HepG2 (cell line): ENCODE measurements around the gene MAVS. TPM values are rescaled to one million over a fixed set of nuclear protein-coding genes. Genes with fewer than 3 reads are reported as not detected.

Source experiments
- ATF7 ChIP-seq, 2 experiments: fragments of 450-650 bp in 1 of 2; sonication (generic) in 1 of 2; formaldehyde crosslinking in 1 of 2; IDR thresholded peaks; 2 replicates each; pipeline versions ENCODE4 v1.4.0 to v1.6.1; 2016 to 2020; ENCODE audit warnings: antibody characterized with exemption in 1 of 2, mild to moderate bottlenecking in 1 of 2, missing genetic modification reagents in 1 of 2
- CCDC6 ChIP-seq: sonication (generic); formaldehyde crosslinking; IDR thresholded peaks from 2 replicates; pipeline ENCODE4 v1.8.1; 2022; ENCODE audit warnings: mild to moderate bottlenecking, missing genetic modification reagents, moderate library complexity
- HNF4G ChIP-seq, 2 experiments: sonication (generic) in 1 of 2; formaldehyde crosslinking in 1 of 2; IDR thresholded peaks; 2 replicates each; pipeline versions ENCODE4 v1.4.0 to v1.6.1; 2011 to 2020; ENCODE audit warnings: borderline replicate concordance in 2 of 2, low read depth in 2 of 2, mild to moderate bottlenecking in 2 of 2, low read length in 1 of 2, missing genetic modification reagents in 1 of 2, moderate library complexity in 1 of 2
- IKZF4 ChIP-seq: sonication (generic); formaldehyde crosslinking; IDR thresholded peaks from 2 replicates; pipeline ENCODE4 v1.5.1; 2020; ENCODE audit warnings: borderline replicate concordance, mild to moderate bottlenecking, low read depth, missing genetic modification reagents; ENCODE audit errors: not compliant biosample characterization
- KAT8 ChIP-seq: IDR thresholded peaks from 2 replicates; pipeline ENCODE4 v1.6.1; 2016; ENCODE audit warnings: missing genetic modification reagents, missing compliant biosample characterization
- NAIF1 ChIP-seq: sonication (generic); formaldehyde crosslinking; IDR thresholded peaks from 2 replicates; pipeline ENCODE4 v1.5.0; 2020; ENCODE audit warnings: mild to moderate bottlenecking, missing genetic modification reagents, borderline replicate concordance
- NFATC3 ChIP-seq: sonication (generic); formaldehyde crosslinking; IDR thresholded peaks from 2 replicates; pipeline ENCODE4 v1.5.1; 2020; ENCODE audit warnings: mild to moderate bottlenecking, missing genetic modification reagents
- NR3C1 ChIP-seq: sonication (generic); formaldehyde crosslinking; IDR thresholded peaks from 2 replicates; pipeline ENCODE4 v1.4.0; 2020; ENCODE audit warnings: missing genetic modification reagents
- POLR2AphosphoS2 ChIP-seq: IDR thresholded peaks from 2 replicates; pipeline ENCODE4 v1.6.1; 2011; ENCODE audit warnings: low read depth, low read length, improper control_type of control experiment
- SCMH1 ChIP-seq: sonication (generic); formaldehyde crosslinking; IDR thresholded peaks from 2 replicates; pipeline ENCODE4 v1.9.0; 2021; ENCODE audit warnings: missing genetic modification reagents, mild to moderate bottlenecking, borderline replicate concordance
- THAP11 ChIP-seq: IDR thresholded peaks from 2 replicates; pipeline ENCODE4 v1.6.1; 2016; ENCODE audit warnings: missing biosample characterization, missing genetic modification reagents
- TMF1 ChIP-seq: sonication (generic); formaldehyde crosslinking; IDR thresholded peaks from 2 replicates; pipeline ENCODE4 v1.8.1; 2022; ENCODE audit warnings: low read depth, missing genetic modification reagents
- ZFP36L1 ChIP-seq: sonication (generic); formaldehyde crosslinking; IDR thresholded peaks from 2 replicates; pipeline ENCODE4 v1.8.0; 2022; ENCODE audit warnings: mild to moderate bottlenecking, missing genetic modification reagents, moderate library complexity
- ZKSCAN5 ChIP-seq: sonication (generic); formaldehyde crosslinking; IDR thresholded peaks from 2 replicates; pipeline ENCODE4 v1.5.1; 2020; ENCODE audit warnings: mild to moderate bottlenecking, missing genetic modification reagents
- ZMAT3 ChIP-seq: sonication (generic); formaldehyde crosslinking; conservative IDR thresholded peaks from 2 replicates; pipeline ENCODE4 v1.7.0; 2021; ENCODE audit warnings: missing genetic modification reagents
- ZNF205 ChIP-seq: IDR thresholded peaks from 2 replicates; pipeline ENCODE4 v1.6.1; 2018; ENCODE audit warnings: missing biosample characterization, missing genetic modification reagents
- ZNF496 ChIP-seq: sonication (generic); formaldehyde crosslinking; IDR thresholded peaks from 2 replicates; pipeline ENCODE4 v1.8.1; 2023; ENCODE audit warnings: mild to moderate bottlenecking, moderate library complexity, missing genetic modification reagents; ENCODE audit not compliant: insufficient replicate concordance
- ZNF550 ChIP-seq: sonication (generic); formaldehyde crosslinking; IDR thresholded peaks from 2 replicates; pipeline ENCODE4 v1.4.0; 2020; ENCODE audit warnings: mild to moderate bottlenecking, missing genetic modification reagents, borderline replicate concordance
- ZNF556 ChIP-seq: sonication (generic); formaldehyde crosslinking; IDR thresholded peaks from 2 replicates; pipeline ENCODE4 v1.4.0; 2020; ENCODE audit warnings: mild to moderate bottlenecking, missing genetic modification reagents, borderline replicate concordance
- ZNF761 ChIP-seq: sonication (generic); formaldehyde crosslinking; conservative IDR thresholded peaks from 2 replicates; pipeline ENCODE4 v1.4.0; 2020; ENCODE audit warnings: mild to moderate bottlenecking, missing genetic modification reagents
- ZNF782 ChIP-seq: sonication (generic); formaldehyde crosslinking; IDR thresholded peaks from 2 replicates; pipeline ENCODE4 v1.4.0; 2020; ENCODE audit warnings: missing genetic modification reagents, mild to moderate bottlenecking, borderline replicate concordance
- polyA plus RNA-seq, 8 experiments: library from polyadenylated mRNA; depleted of rRNA in 3 of 8; stranded (reverse) in 7 of 8; unstranded in 1 of 8; fragments of >200 nt; fragmentation: Illumina TruSeq in 4 of 8; extraction: Trizol in 4 of 8; gene quantifications; 2 replicates each; pipeline versions ENCODE4 v1.2.1 to v1.2.3, GENCODE V29; 2011 to 2016; ENCODE audit warnings: low read depth in 4 of 8, missing spikeins in 1 of 8, mixed read lengths in 1 of 8; ENCODE audit not compliant: insufficient read depth in 1 of 8
- total RNA-seq, 5 experiments: library from RNA; depleted of rRNA; stranded (reverse); fragments of >200 nt; fragmentation: Illumina TruSeq; extraction: Trizol; gene quantifications; 2 replicates each; pipeline ENCODE4 v1.2.3, GENCODE V29; 2016; ENCODE audit warnings: low read depth in 1 of 5
- TF ChIP-seq, protein P1 (sequence below): IDR thresholded peaks from 2 replicates; pipeline ENCODE4 v1.6.1; 2018; ENCODE audit warnings: missing genetic modification reagents, mild to moderate bottlenecking, missing compliant biosample characterization
- TF ChIP-seq, protein P2 (sequence below): sonication (generic); formaldehyde crosslinking; IDR thresholded peaks from 2 replicates; pipeline ENCODE4 v1.4.0; 2020; ENCODE audit warnings: missing genetic modification reagents
- TF ChIP-seq, protein P3 (sequence below): sonication (generic); formaldehyde crosslinking; IDR thresholded peaks from 2 replicates; pipeline ENCODE4 v1.5.0; 2020; ENCODE audit warnings: missing genetic modification reagents

The MAVS gene
- total and polyA plus RNA-seq, 2 of the 13 experiments (the other 11 are each of a cell fraction or from before 2014, with no cell fraction given): 27.3 to 36.6 TPM

DNA sequence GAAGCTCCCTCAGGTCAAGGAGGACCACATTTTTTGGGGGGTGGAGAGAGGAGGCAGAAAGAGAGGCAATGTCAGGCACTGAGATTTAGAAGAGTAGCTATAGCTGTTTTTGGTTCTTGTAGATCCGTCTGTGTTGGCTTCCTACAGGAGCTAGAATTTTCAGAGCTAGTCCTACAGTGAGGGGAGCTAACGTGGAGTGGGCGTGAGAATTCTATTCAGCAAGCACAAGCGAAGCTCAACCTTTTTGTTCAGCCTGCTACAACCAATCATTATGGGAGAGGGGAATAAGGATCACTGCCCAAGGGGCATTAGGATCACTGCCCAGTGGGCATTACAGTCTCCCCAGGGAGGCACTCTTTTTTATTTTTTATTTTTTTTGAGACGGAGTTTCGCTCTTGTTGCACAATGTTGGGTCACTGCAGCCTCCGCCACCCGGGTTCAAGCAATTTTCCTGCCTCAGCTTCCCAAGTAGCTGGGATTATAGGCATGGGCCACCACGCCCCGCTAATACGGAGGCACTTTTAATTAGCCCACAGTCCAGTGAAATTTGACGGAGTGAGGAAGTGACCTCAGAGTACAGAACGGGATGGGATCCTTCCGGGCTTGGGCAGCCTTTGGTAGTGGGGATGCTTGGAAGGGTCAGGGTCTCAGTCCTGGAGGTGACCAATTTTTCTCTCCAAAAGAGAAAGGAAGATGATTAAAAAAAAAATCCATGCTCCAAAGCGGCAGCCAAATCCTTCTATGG lies 41.4 kb downstream of the MAVS start (continued):
- no peak for TF ChIP-seq ZNF496 (CRISPR knock-in tag)
- no peak for TF ChIP-seq ZMAT3 (CRISPR knock-in tag)
- TF ChIP-seq, protein P1, sequence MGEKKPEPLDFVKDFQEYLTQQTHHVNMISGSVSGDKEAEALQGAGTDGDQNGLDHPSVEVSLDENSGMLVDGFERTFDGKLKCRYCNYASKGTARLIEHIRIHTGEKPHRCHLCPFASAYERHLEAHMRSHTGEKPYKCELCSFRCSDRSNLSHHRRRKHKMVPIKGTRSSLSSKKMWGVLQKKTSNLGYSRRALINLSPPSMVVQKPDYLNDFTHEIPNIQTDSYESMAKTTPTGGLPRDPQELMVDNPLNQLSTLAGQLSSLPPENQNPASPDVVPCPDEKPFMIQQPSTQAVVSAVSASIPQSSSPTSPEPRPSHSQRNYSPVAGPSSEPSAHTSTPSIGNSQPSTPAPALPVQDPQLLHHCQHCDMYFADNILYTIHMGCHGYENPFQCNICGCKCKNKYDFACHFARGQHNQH (CRISPR knock-in tag): no peak
- TF ChIP-seq ZNF550 (CRISPR knock-in tag): no peak
- TF ChIP-seq THAP11 (CRISPR knock-in tag): no peak
- no peak for TF ChIP-seq ZNF782 (CRISPR knock-in tag)
- TF ChIP-seq KAT8: no peak
- TF ChIP-seq IKZF4: no peak
- TF ChIP-seq TMF1: 0 out of 2 replicates have a peak, but pooled peaks have one; percentile 6
- TF ChIP-seq ZNF205 (CRISPR knock-in tag): no peak
- TF ChIP-seq HNF4G (IDR thresholded peaks at IDR 0.05; ENCODE audit: borderline replicate concordance, low read depth, low read length): no peak
- TF ChIP-seq HNF4G (CRISPR knock-in tag; IDR thresholded peaks at IDR 0.05; ENCODE audit: borderline replicate concordance, low read depth): no peak
- no peak; the same call in 1 of the 2 replicates for TF ChIP-seq ZFP36L1
- TF ChIP-seq ATF7 (IDR thresholded peaks at IDR 0.05): no peak
- no peak for TF ChIP-seq ATF7 (CRISPR knock-in tag; IDR thresholded peaks at IDR 0.05)
- TF ChIP-seq, protein P2, sequence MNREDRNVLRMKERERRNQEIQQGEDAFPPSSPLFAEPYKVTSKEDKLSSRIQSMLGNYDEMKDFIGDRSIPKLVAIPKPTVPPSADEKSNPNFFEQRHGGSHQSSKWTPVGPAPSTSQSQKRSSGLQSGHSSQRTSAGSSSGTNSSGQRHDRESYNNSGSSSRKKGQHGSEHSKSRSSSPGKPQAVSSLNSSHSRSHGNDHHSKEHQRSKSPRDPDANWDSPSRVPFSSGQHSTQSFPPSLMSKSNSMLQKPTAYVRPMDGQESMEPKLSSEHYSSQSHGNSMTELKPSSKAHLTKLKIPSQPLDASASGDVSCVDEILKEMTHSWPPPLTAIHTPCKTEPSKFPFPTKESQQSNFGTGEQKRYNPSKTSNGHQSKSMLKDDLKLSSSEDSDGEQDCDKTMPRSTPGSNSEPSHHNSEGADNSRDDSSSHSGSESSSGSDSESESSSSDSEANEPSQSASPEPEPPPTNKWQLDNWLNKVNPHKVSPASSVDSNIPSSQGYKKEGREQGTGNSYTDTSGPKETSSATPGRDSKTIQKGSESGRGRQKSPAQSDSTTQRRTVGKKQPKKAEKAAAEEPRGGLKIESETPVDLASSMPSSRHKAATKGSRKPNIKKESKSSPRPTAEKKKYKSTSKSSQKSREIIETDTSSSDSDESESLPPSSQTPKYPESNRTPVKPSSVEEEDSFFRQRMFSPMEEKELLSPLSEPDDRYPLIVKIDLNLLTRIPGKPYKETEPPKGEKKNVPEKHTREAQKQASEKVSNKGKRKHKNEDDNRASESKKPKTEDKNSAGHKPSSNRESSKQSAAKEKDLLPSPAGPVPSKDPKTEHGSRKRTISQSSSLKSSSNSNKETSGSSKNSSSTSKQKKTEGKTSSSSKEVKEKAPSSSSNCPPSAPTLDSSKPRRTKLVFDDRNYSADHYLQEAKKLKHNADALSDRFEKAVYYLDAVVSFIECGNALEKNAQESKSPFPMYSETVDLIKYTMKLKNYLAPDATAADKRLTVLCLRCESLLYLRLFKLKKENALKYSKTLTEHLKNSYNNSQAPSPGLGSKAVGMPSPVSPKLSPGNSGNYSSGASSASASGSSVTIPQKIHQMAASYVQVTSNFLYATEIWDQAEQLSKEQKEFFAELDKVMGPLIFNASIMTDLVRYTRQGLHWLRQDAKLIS (CRISPR knock-in tag): 0 out of 2 replicates have a peak, but pooled peaks have one; percentile 25
- TF ChIP-seq, protein P3, sequence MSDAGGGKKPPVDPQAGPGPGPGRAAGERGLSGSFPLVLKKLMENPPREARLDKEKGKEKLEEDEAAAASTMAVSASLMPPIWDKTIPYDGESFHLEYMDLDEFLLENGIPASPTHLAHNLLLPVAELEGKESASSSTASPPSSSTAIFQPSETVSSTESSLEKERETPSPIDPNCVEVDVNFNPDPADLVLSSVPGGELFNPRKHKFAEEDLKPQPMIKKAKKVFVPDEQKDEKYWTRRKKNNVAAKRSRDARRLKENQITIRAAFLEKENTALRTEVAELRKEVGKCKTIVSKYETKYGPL (CRISPR knock-in tag): no peak
- no peak for TF ChIP-seq ZNF761 (CRISPR knock-in tag)
- 0 out of 2 replicates have a peak, but pooled peaks have one; percentile 1 for TF ChIP-seq POLR2AphosphoS2
- TF ChIP-seq ZKSCAN5 (CRISPR knock-in tag): no peak
- TF ChIP-seq ZNF556 (CRISPR knock-in tag): no peak
- no peak for TF ChIP-seq SCMH1 (CRISPR knock-in tag)
- no peak for TF ChIP-seq CCDC6
- TF ChIP-seq NAIF1 (CRISPR knock-in tag): 0 out of 2 replicates have a peak, but pooled peaks have one; percentile 3
- TF ChIP-seq NFATC3 (CRISPR knock-in tag): 0 out of 2 replicates have a peak, but pooled peaks have one; percentile 20
- TF ChIP-seq NR3C1 (CRISPR knock-in tag): no peak
